ENCODE data around the gene PLEKHA7.

The PLEKHA7 gene

GRCh38 chr11:16960250-16960649, 54.0 kb downstream of the PLEKHA7 start:
- no peaks in the 10 kb centered on the region for H3K27me3 ChIP-seq (ENCODE audit: control insufficient read depth, low read length)
- no peaks in the 10 kb centered on the region for H3K36me3 ChIP-seq (ENCODE audit: control insufficient read depth, low read length)
- H3F3A ChIP-seq (ENCODE audit: control insufficient read depth, insufficient read depth) = no peaks in the 10 kb centered on the region
- H3K4me1 ChIP-seq (ENCODE audit: control insufficient read depth, low read length) = no peaks in the 10 kb centered on the region
- H4K20me1 ChIP-seq (ENCODE audit: control insufficient read depth, insufficient read depth, low read depth, low read length) = no peaks in the 10 kb centered on the region
- no peak overlapping the region for H3K27ac ChIP-seq (ENCODE audit: low read depth, low read length)
- no peak overlapping the region for H3K4me3 ChIP-seq (ENCODE audit: low read length)
- no peaks in the 10 kb centered on the region for H3K79me2 ChIP-seq (ENCODE audit: control insufficient read depth, low read length)
- H3K9me2 ChIP-seq (replicated peaks; ENCODE audit: control insufficient read depth, low read length) = no peaks in the 10 kb centered on the region
- no peak for TF ChIP-seq CTCF (IDR thresholded peaks at IDR 0.05; ENCODE audit: low read depth, low read length, poor library complexity, severe bottlenecking)
- no peak for TF ChIP-seq EZH2phosphoT487 (IDR thresholded peaks at IDR 0.05; ENCODE audit: borderline replicate concordance, low read length)
- no peak overlapping the region for H3K4me2 ChIP-seq (ENCODE audit: low read length)
- no peaks in the 10 kb centered on the region for H3K9me3 ChIP-seq (ENCODE audit: control insufficient read depth, insufficient read depth, low read length)

GRCh38 chr11:16959602-16960001, 54.6 kb downstream of the PLEKHA7 start:
- H3K36me3 ChIP-seq (ENCODE audit: control insufficient read depth, low read length) = no peaks in the 10 kb centered on the region
- H3K4me1 ChIP-seq (ENCODE audit: control insufficient read depth, low read length) = no peaks in the 10 kb centered on the region
- no peak overlapping the region for H3K4me2 ChIP-seq (ENCODE audit: low read length)
- no peak overlapping the region for H3K4me3 ChIP-seq (ENCODE audit: low read length)
- H3K9me3 ChIP-seq (ENCODE audit: control insufficient read depth, insufficient read depth, low read length) = no peaks in the 10 kb centered on the region
- H3K27ac ChIP-seq (ENCODE audit: low read depth, low read length) = no peak overlapping the region
- TF ChIP-seq EZH2phosphoT487 (IDR thresholded peaks at IDR 0.05; ENCODE audit: borderline replicate concordance, low read length) (no peak), CTCF (IDR thresholded peaks at IDR 0.05; ENCODE audit: low read depth, low read length, poor library complexity, severe bottlenecking) (no peak)
- H3F3A ChIP-seq (ENCODE audit: control insufficient read depth, insufficient read depth) = no peaks in the 10 kb centered on the region
- no peaks in the 10 kb centered on the region for H3K79me2 ChIP-seq (ENCODE audit: control insufficient read depth, low read length)
- no peaks in the 10 kb centered on the region for H3K9me2 ChIP-seq (replicated peaks; ENCODE audit: control insufficient read depth, low read length)
- no peaks in the 10 kb centered on the region for H4K20me1 ChIP-seq (ENCODE audit: control insufficient read depth, insufficient read depth, low read depth, low read length)
- H3K27me3 ChIP-seq (ENCODE audit: control insufficient read depth, low read length) = no peaks in the 10 kb centered on the region

- no peaks in the 10 kb centered on the region for H3K36me3 ChIP-seq (ENCODE audit: control insufficient read depth, low read length)
- no peak overlapping the region for H3K4me2 ChIP-seq (ENCODE audit: low read length)
- H3K9me3 ChIP-seq (ENCODE audit: control insufficient read depth, insufficient read depth, low read length) = no peaks in the 10 kb centered on the region
- no peaks in the 10 kb centered on the region for H3K4me1 ChIP-seq (ENCODE audit: control insufficient read depth, low read length)
- H3K27ac ChIP-seq (ENCODE audit: low read depth, low read length) = no peak overlapping the region
- no peaks in the 10 kb centered on the region for H4K20me1 ChIP-seq (ENCODE audit: control insufficient read depth, insufficient read depth, low read depth, low read length)
- H3K9me2 ChIP-seq (replicated peaks; ENCODE audit: control insufficient read depth, low read length) = no peaks in the 10 kb centered on the region
- TF ChIP-seq CTCF (IDR thresholded peaks at IDR 0.05; ENCODE audit: low read depth, low read length, poor library complexity, severe bottlenecking) (no peak), EZH2phosphoT487 (IDR thresholded peaks at IDR 0.05; ENCODE audit: borderline replicate concordance, low read length) (no peak)
- no peaks in the 10 kb centered on the region for H3F3A ChIP-seq (ENCODE audit: control insufficient read depth, insufficient read depth)
- no peaks in the 10 kb centered on the region for H3K27me3 ChIP-seq (ENCODE audit: control insufficient read depth, low read length)
- H3K79me2 ChIP-seq (ENCODE audit: control insufficient read depth, low read length) = no peaks in the 10 kb centered on the region
- H3K4me3 ChIP-seq (ENCODE audit: low read length) = no peak overlapping the region
Measured at GRCh38 chr11:16958833-16959232, 55.4 kb downstream of the PLEKHA7 start.

All from DOHH2 (cell line).